RPMI7951 (cell line): ENCODE results near the gene FAM120B. TPM values are rescaled to one million over a fixed set of nuclear protein-coding genes. Genes with fewer than 3 reads are reported as not detected.
"Not testable (repeated sequence)": the region's sequence is repeated elsewhere in the genome, so short reads cannot be mapped to it uniquely, and the experiment has no call there.

Experiments
- DNase-seq: peaks from one replicate; pipeline ENCODE4 v3.0.0-alpha.2; 2012; ENCODE audit warnings: low read depth
- total RNA-seq: library from RNA; depleted of rRNA; stranded (reverse); fragments of >200 nt; shearing (Covaris generic); gene quantifications from 2 replicates; pipeline ENCODE4 v1.2.3, GENCODE V29; 2014

FAM120B gene
- total RNA-seq, 1 experiment from 2014 or later, result 12.7 TPM

DNA sequence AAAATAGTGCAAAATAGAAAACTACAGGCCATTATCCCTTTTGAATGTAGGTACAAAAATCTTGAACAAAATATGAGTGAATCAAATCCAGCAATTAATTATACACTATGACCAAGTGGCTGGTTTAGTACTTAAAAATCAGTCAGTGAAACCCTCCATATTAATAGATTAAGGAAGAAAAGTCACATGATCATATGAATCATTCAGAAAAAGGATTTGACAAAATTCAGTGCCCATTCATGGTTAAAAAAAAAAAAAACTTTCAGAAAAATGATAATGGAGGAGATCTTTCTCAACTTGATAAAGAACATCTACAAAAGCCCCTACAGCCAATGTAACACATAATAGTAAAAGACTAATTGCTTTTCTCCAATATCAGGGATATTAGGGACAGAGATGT is 75.0 kb downstream of the FAM120B start:
- no peak for DNase-seq

DNA sequence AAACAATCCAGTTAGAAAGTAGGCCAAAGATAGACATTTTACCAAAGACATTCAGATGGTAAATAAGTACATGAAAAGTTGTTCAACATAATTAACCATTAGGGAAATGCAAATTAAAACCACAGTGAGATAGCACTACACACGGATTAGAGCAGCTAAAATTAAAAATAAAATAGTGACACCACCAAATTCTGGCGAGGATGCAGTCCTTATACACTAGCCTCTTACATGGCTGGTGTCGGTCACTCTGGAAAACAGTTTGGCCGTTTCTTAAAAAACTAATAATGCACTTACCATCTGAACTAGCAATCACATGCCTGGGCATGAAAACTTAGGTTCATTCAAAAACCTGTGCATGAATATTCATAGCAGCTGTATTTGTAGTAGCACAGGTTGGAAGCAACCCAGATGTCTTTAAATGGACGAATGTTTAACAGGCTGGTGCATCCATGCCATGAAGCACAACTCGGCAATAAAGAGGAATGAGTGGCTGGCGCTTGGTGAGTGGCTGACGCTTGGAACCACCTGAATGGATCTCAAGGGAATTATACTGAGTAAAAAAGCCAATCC is 77.0 kb downstream of the FAM120B start:
- no peak for DNase-seq

DNA sequence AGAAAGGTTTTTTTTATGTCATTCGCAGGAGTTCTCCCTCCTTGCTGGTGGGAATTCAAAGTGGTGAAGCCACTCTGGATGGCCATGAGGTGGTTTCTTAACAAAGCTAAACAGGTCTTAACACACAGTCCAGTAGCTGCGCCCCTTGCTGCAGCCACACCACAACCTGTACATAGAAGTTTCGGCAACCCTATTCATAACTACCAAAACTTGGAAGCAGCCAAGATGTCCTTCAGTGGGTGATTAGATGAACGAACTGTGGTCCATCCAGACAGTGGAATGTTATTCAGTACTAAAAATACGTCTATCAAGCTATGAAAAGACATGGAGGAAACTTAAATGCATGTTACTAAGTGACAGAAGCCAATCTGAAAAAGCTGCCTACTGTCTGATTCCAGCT is 78.9 kb downstream of the FAM120B start:
- DNase-seq, result no peak

DNA sequence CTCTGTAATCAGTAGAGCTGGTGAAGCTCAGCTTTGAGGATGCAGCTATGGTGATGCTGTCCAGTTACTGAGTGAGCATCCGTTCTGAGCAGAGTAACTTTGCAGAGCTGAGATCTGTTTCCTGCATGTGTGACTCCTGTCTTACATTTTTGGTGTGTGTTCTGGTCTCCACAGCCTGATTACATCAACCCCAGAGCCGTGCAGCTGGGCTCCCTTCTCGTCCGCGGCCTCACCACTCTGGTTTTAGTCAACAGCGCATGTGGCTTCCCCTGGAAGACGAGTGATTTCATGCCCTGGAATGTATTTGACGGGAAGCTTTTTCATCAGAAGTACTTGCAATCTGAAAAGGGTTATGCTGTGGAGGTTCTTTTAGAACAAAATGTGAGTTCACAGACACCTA is 81.6 kb downstream of the FAM120B start:
- DNase-seq, result no peak

DNA sequence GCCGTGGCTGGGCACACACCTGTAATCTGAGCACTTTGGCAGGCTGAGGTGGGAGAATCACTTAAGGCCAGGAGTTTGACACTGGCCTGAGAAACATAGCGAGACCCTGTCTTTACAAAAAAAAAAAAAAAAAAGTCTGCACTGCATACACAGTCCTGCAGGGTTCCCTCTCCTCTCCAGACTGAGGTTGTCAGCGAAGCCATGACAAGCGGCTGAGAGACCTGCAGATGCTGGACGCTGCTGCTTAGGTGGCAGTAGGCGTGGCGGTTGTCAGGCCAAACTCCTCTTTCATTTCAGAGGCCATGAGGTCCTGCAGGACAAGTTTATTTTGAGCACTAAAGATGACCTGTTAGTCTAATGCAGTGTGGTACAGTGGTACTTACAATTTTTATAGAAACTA is 86.5 kb downstream of the FAM120B start:
- no peak for DNase-seq

DNA sequence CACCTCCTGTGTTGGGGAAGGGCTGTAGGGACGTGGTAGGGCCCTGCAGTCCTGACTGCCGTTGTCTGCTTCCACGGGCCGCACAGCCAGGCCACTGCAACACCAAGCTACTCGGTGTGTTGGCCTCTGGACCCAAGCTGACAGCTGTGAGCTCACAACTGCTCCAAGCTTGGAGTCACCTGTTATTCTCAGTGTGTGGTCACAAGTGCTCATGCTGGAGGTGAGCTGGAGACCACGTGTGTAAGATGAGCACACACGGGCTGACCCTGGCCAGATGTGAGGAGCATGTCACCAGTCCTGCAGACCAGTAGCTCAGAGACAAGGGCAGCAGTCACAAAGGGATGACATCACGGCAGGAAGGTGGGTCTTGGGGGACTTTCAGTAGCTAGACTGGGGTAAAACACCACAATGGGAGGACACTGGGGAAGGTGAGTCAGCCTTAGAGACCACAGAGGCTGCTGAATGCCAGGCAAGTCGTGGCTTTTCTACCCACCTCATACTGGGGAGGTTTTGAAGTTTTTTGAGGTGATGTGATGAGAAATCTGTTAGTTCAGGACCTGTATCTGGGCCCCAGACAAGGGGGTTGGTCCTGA is 87.3 kb downstream of the FAM120B start:
- no peak for DNase-seq

DNA sequence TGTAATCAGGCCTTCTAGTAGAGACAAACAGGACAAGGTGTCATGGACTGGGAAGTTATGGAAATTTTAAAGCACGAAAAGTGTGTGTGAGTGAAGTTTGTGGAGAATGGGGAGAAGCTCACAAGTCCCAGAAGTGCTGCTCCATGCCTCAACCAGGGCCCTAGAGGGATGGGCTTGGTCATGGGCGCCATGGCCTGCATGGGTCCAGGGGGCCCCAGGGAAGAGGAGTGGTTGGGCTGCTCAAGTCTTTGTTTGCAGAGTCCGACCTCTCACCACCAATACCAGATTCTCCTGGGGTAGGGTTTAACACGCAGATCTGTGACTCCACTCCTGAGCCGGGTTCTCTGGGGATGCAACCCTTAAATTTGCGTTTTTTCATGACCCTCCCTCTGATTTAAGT is 88.4 kb downstream of the FAM120B start:
- DNase-seq, result no peak

DNA sequence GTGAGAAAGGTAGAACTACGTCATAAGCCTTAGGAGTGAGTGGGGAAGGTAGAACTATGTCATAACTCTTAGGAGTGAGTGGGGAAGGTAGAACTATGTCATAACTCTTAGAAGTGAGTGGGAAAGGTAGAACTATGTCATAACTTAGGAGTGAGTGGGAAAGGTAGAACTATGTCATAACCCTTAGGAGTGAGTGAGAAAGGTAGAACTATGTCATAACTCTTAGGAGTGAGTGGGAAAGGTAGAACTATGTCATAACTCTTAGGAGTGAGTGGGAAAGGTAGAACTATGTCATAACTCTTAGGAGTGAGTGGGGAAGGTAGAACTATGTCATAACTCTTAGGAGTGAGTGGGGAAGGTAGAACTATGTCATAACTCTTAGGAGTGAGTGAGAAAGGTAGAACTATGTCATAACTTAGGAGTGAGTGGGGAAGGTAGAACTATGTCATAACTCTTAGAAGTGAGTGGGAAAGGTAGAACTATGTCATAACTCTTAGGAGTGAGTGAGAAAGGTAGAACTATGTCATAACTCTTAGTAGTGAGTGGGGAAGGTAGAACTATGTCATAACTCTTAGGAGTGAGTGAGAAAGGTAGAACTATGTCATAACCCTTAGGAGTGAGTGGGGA is 92.3 kb downstream of the FAM120B start:
- DNase-seq, result not testable (repeated sequence)

DNA sequence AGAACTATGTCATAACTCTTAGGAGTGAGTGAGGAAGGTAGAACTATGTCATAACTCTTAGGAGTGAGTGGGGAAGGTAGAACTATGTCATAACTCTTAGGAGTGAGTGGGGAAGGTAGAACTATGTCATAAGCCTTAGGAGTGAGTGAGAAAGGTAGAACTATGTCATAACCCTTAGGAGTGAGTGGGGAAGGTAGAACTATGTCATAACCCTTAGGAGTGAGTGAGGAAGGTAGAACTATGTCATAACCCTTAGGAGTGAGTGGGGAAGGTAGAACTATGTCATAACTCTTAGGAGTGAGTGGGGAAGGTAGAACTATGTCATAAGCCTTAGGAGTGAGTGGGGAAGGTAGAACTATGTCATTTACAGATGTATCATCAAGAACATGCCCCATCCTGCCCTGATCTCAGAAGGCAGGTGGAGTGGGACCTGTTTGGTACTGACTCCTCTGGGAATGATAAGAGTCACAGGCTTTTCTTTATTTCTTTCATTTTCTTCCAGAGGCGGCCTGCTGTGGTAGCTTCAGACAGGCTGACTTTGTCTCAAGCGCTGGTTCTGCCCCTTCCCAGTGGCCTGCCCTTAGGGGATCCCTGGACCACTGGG is 93.5 kb downstream of the FAM120B start:
- DNase-seq, result not testable (repeated sequence)

DNA sequence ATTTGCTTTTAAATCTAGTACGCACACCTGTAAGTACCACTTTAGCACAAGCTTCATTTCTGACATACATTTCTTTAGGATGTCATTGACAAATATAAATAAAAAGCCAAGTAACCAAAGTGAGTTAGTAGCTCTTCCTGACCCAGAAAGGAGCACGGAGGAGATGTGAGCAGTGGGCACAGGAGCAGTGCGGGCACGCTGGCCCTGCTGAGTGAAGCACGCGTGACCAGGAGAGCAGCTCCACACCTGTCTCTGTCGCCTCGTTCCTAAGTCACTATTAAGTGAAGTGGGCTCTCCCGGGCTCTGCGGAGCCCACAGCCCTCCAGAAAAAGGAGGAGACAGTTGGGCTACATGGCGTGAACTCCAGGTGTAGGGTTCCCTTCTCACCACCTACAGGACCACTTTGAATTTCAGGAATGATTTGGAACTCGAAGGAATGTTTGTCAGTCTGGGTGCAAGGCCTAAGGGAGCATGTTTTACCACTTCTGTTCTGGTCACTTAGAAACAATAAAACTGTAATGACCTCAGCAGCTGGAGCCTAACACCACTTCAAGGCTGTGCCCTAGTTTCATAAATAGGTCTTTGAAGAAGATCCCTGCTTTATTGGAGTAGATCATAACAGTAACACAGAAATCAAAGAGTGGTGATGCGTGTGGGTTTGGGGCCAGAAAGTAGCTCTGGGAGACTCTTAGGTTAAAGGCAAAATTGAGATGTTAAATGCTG is 95.9 kb downstream of the FAM120B start:
- no peak for DNase-seq

DNA sequence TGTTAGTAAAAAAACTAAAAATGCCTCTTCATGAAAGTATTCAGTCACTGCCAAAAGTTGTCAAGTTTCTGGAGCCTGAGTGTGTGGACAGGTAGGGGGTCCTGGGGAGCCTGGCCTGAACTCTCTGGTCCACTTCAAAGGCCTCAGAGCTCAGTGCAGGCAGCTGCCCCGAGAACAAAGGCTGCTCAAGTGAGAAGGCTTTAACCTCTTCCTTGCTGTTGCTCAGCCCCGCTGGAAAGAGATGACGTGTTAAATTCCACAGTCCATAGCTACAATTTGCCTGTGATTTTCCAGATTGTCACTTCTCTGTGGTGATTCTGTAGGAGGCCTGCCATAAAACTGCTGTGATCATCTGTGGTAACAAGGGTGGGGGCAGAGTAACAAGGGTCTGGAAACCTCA is 96.9 kb downstream of the FAM120B start:
- DNase-seq, result peak; percentile 15

DNA sequence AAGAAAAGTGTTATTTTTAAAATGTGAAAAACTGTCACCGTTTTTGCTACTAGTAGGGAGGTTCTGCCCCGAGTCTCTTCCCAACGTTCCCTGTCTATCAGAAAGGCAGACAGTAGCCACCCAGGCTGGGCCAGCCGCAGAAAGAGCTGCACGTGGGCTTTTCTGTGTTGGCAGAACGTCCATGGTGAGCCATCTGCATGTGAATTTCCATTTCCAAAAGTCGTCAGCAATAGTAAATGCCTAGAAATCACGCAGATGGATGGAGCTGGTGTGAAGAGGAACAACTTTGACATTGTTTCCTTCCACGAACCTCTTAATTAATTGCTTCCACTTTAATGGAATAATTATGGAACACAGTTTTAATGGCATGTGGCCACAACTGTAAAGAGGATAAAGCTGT is 97.5 kb downstream of the FAM120B start:
- no peak for DNase-seq

DNA sequence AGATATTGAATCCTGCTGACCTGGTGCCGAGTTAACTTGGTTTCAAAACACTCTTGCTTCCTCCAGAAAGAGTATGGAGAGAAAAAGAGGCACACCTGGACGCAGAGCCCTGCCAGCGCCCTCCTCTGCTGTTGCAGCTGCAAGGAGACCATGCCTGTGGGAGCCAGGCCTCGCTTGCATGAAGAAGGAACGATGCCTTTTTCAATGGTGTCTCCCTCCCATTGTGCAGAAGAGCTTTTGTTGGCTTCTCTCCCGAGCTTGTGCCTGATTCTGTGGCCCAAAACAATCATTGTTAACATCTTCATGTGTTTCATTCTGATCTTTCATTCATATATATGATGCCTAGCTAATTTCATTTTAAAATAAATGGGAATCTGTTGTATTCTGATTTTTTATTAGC is 98.1 kb downstream of the FAM120B start:
- DNase-seq, result no peak

DNA sequence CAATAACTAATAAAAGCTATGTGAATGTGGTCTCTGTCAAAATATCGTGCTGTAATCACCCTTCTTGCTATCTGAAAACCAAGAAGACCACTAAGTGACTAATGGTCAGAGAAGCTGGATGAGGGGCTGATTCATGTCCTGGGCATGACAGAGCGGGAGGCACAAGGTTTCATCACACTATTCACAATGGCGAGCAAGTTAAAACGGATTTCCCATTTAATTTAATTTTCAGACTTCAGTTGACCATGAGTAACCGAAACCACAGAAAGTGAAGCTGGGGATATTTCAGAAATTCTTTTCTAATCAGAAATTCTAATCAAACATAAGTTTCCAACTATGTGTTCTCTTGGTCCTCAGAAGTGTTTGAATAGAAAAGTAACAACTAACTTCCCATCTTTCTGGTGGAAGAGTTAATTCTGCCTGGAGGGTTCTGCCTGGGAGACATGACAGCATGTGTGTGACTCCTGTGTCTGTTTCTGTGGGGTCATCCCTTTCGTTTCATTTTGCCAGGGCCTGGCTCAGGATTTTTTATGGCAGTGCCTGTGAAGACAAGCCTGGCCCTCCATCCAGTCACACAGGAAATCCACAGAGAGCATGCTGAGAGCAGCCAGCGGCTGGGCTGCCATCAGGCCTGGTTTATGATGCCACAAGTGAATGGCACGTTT is 98.9 kb downstream of the FAM120B start:
- DNase-seq, result peak; percentile 97

DNA sequence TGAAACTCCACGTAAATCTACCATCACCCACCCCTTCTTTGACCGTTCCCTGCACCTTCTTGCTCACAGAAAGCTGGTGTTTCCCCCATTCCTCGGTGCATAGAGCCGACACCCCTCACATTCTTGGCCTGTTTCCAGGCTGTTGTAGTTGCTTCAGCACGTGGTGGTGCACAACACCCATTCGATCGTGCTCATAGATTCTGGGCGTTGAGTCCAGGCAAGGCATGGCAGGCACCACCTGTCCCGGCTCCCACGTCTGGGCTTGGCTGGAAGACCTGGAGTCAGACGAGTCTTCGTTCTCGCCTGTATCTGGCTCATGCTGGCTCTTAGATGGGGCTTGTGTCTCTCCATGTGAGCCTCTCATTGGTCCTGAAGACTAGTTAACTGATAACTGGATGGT is 100.6 kb downstream of the FAM120B start:
- DNase-seq, result no peak

DNA sequence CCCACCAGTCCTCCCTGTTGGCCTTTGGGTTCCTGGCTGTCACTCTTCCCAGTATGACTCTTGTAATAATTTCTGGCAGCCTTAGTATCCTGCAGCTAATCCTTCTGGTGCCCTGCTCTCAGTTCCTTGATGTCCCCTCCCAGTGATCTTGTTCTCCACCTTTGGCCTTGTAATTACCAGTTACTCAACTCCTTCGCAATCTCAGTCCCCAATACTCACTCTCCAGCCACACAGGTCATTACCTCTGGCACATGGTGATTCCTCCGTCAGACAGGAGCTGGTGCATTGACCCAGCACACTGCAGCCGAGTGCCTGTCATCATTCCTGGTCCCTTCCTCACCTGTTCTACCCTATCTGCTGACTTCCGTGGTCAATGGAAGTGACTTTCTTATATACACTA is 101.4 kb downstream of the FAM120B start:
- DNase-seq, result no peak

DNA sequence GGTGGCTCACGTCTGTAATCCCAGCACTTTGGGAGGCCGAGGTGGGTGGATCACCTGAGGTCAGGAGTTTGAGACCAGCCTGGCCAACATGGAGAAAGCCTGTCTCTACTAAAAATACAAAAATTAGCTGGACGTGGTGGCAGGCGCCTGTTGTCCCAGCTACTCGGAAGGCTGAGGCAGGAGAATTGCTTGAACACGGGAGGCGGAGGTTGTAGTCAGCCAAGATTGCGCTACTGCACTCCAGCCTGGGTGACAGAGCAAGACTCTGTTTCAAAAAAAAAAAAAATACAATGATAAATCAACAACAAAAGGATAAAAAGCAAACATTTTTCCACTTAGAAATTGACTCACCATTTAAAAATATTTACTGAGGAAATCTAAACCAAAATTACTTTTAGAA is 103.2 kb downstream of the FAM120B start:
- not testable (repeated sequence) for DNase-seq

DNA sequence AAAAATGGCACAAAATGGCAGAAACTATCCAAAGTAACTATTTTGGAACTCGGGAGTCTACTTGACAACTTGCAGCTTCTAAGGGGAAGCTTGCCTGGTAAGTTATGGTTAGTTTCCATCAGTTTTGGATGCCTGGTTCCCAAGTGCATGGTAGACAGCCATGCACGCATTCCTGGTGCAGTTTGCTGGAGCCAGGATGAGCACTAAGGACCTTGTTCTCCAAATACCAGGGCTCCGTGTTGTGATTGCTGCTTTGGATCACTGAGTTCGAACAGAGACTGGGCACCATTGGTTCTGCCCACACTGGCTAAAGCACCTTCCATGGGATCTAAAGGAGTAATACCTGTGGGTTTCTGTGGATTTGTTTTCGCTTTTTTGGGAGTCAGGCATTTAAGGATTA is 103.7 kb downstream of the FAM120B start:
- DNase-seq, result no peak

DNA sequence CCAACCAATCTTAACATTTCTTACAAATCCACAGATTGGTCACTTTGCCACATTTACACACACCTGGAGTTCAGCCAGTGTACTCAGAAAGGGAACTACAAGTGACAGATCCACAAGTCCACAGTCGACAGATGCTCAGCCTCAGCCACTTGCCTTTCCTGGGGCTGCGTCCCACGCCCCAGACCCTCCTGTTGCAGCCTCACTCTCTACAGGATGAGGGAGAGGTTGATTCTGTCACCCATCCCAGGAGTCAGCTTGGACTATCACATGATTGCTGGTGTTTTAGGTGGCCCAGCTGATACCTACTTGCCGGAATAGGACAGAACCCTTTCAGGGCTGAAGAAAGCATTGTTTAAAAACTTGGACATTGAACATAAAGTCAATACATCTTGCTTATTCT is 108.8 kb downstream of the FAM120B start:
- no peak for DNase-seq

DNA sequence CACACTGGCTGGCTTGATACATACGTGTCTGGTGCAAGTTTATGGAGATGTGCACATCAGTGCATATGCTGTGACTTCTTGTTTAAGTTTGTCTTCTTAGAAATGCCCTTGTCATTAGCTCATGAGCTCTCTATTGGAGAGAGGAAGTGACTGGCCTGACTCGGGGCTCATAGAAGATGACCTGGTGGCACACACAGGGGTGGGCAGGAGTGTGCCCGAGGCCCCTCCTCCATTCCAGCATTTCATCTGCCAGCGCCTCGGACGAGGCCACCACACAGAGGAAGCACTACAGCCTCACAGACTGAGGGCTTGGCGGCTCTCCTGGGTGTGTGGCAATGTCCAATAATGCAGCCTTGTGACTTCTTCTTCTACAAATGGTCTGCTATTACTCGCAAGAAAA is 109.7 kb downstream of the FAM120B start:
- no peak for DNase-seq

DNA sequence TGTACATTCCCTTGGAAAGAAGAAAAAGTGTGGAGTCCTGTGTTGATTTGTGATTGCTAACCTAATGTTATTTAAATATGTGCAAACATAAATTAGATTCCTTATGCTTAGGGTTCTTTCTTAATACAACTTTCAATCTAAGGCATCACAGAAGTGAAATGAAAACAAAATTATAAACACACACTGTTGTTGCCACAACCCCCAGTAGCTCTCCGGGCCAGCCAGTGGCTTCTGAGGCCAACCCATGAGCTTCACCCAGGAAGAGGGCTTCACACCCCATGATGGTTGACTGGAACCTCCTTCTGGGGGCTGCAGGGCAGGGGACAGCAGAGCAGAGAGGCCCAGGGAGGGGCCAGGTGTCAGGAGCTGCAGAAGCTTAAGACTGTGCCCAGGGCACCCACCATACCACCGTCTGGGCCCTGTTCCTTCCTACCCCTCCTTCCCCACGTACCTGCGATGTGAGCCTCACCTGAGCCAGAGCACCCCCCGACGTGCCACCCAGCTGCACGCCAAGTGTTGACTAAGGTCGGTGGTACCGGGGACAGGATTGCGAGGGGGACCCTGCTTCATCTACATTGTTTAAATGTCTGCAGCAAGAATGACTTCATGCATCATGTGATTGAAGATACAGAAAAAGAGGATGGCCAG is 110.5 kb downstream of the FAM120B start:
- no peak for DNase-seq

DNA sequence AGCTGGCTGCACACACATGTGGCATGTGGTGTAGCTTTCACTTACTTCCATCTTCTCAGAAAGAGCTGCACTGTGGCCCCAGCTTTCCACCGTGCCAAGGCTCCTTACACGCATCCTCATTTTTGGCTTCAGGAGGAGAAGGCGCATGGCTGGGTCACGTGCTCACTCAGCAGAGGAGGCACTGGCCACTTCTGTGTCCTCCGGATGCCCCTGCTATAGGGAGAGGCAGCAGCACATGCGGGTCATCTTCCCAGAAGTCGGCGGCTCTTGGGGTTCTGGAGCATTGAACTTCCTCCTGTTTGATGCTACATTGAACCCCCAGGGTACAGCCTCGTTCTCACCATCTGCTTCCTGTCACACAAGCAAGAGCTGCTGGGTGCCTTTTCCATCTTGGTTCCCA is 111.3 kb downstream of the FAM120B start:
- DNase-seq, result no peak
